SK-N-SH (cell line): ENCODE measurements around the gene ALDH4A1. TPM values are rescaled to one million over a fixed set of nuclear protein-coding genes. Genes with fewer than 3 reads are reported as not detected.
A peak's percentile ranks its signal among the peaks of the same experiment; 100 is the strongest.

ENCODE experiments used
- CTCF ChIA-PET: fragments of 300-600, 350-600 bp; formaldehyde crosslinking; extraction: SDS; loops from one replicate; lab custom pipeline; 2021; lab: Yijun Ruan, JAX
- POLR2A ChIA-PET: fragments of 350-600 bp; sonication (Branson Sonifier 250); formaldehyde crosslinking; extraction: SDS; loops from one replicate; lab custom pipeline; 2020; ENCODE audit warnings: antibody characterized with exemption, inconsistent platforms; lab: Yijun Ruan, JAX
- DNase-seq: peaks from one replicate; pipeline ENCODE4 v3.0.0; 2012
- H2AFZ ChIP-seq: fragments of 200-600 bp; sonication (generic); 2 replicates; pipeline ENCODE4 v1.8.1; 2016; ENCODE audit warnings: antibody characterized with exemption, mild to moderate bottlenecking, low read depth
- H3F3A ChIP-seq: fragments of 200-600 bp; sonication (generic); replicated peaks from 2 replicates; pipeline ENCODE3; 2016; ENCODE audit warnings: antibody characterized with exemption, mild to moderate bottlenecking; ENCODE audit not compliant: insufficient read depth
- H3K27ac ChIP-seq, 2 experiments: fragments of 200-500 bp in 1 of 2; fragments of 200-600 bp in 1 of 2; sonication (Bioruptor generic) in 1 of 2; sonication (generic), shearing (Covaris generic) in 1 of 2; 2 replicates each; pipeline versions ENCODE4 v1.5.1 to v1.6.1; 2014 to 2016; ENCODE audit warnings: low read depth in 2 of 2, inconsistent platforms in 1 of 2, low read length in 1 of 2, mild to moderate bottlenecking in 1 of 2, mixed read lengths in 1 of 2
- H3K27me3 ChIP-seq: fragments of 200-600 bp; sonication (generic), shearing (Covaris generic); 2 replicates; pipeline ENCODE4 v1.6.1; 2016; ENCODE audit warnings: mixed run types; ENCODE audit not compliant: insufficient read depth
- H3K36me3 ChIP-seq, 2 experiments: fragments of 200-500 bp in 1 of 2; fragments of 200-600 bp in 1 of 2; sonication (Bioruptor generic) in 1 of 2; sonication (generic) in 1 of 2; replicated peaks in 1 of 2; 2 replicates each; pipeline versions ENCODE3 to v1.5.1; 2014 to 2016; ENCODE audit warnings: low read length in 1 of 2, mild to moderate bottlenecking in 1 of 2; ENCODE audit not compliant: insufficient read depth in 2 of 2, control insufficient read depth in 1 of 2
- H3K4me1 ChIP-seq, 2 experiments: fragments of 200-500 bp in 1 of 2; fragments of 200-600 bp in 1 of 2; sonication (Bioruptor generic) in 1 of 2; sonication (generic), shearing (Covaris generic) in 1 of 2; 2 replicates each; pipeline versions ENCODE4 v1.5.1 to v1.6.1; 2014 to 2016; ENCODE audit warnings: low read depth in 1 of 2, low read length in 1 of 2, mixed run types in 1 of 2; ENCODE audit not compliant: insufficient read depth in 2 of 2, control insufficient read depth in 1 of 2
- H3K4me2 ChIP-seq: fragments of 200-600 bp; sonication (generic), shearing (Covaris generic); 2 replicates; pipeline ENCODE4 v1.6.1; 2017; ENCODE audit warnings: mixed run types
- H3K4me3 ChIP-seq, 2 experiments: fragments of 200-500 bp in 1 of 2; fragments of 200-600 bp in 1 of 2; sonication (Bioruptor generic) in 1 of 2; sonication (generic), shearing (Covaris generic) in 1 of 2; 2 replicates each; pipeline versions ENCODE4 v1.5.1 to v1.8.1; 2014 to 2016; ENCODE audit warnings: low read depth in 2 of 2, inconsistent platforms in 1 of 2, low read length in 1 of 2, mild to moderate bottlenecking in 1 of 2, mixed read lengths in 1 of 2, moderate library complexity in 1 of 2
- H3K79me2 ChIP-seq: fragments of 200-600 bp; sonication (generic); 2 replicates; pipeline ENCODE4 v1.8.1; 2017; ENCODE audit warnings: mild to moderate bottlenecking; ENCODE audit not compliant: insufficient read depth
- H3K9ac ChIP-seq: fragments of 200-600 bp; sonication (generic); 2 replicates; pipeline ENCODE4 v1.6.1; 2017; ENCODE audit warnings: mixed run types
- H3K9me2 ChIP-seq: fragments of 200-600 bp; sonication (generic); 2 replicates; pipeline ENCODE4 v1.6.1; 2017; ENCODE audit warnings: mixed run types
- H3K9me3 ChIP-seq: fragments of 200-600 bp; sonication (generic); 2 replicates; pipeline ENCODE4 v1.6.1; 2017; ENCODE audit warnings: mixed run types, mild to moderate bottlenecking, moderate library complexity
- H4K20me1 ChIP-seq: fragments of 200-600 bp; sonication (generic); 2 replicates; pipeline ENCODE4 v1.6.1; 2017; ENCODE audit warnings: mild to moderate bottlenecking, mixed run types; ENCODE audit not compliant: insufficient read depth
- ELF1 ChIP-seq: IDR thresholded peaks from 2 replicates; pipeline ENCODE4 v1.4.0; 2012
- JUND ChIP-seq: IDR thresholded peaks from 2 replicates; pipeline ENCODE4 v1.4.0; 2012
- MXI1 ChIP-seq: IDR thresholded peaks from 2 replicates; pipeline ENCODE4 v1.6.1; 2012; ENCODE audit warnings: mild to moderate bottlenecking, low read depth, low read length, improper control_type of control experiment
- NFIC ChIP-seq: IDR thresholded peaks from 2 replicates; pipeline ENCODE4 v1.4.0; 2012; ENCODE audit warnings: borderline replicate concordance
- NRF1 ChIP-seq: IDR thresholded peaks from 2 replicates; pipeline ENCODE4 v1.6.1; 2012; ENCODE audit warnings: low read depth, mild to moderate bottlenecking, low read length
- RAD21 ChIP-seq: IDR thresholded peaks from 2 replicates; pipeline ENCODE4 v1.6.1; 2012; ENCODE audit warnings: mild to moderate bottlenecking, low read length
- RCOR1 ChIP-seq: fragments of 150-350 bp; IDR thresholded peaks from 2 replicates; pipeline ENCODE4 v1.6.1; 2017; ENCODE audit warnings: antibody characterized with exemption, low read length
- SIN3A ChIP-seq: IDR thresholded peaks from 2 replicates; pipeline ENCODE4 v1.6.1; 2012; ENCODE audit warnings: low read depth, mild to moderate bottlenecking, low read length, moderate library complexity, borderline replicate concordance
- SMC3 ChIP-seq: IDR thresholded peaks from 2 replicates; pipeline ENCODE4 v1.6.1; 2012; ENCODE audit warnings: low read depth, low read length, improper control_type of control experiment
- WGBS: methylation state at CpG from one replicate; pipeline ENCODE4 v1.1.6; 2017; ENCODE audit warnings: low lambda C conversion rate; 5-methylcytosine and 5-hydroxymethylcytosine counted together
- polyA plus RNA-seq, 3 experiments: library from polyadenylated mRNA; depleted of rRNA; stranded (reverse); fragments of >200 nt; gene quantifications; 2 replicates each; pipeline ENCODE4 v1.2.3, GENCODE V29; 2012
- TF ChIP-seq, protein P1 (sequence below): fragments of 200-600 bp; sonication (generic); IDR thresholded peaks from 2 replicates; pipeline ENCODE4 v1.6.1; 2017; ENCODE audit warnings: antibody characterized with exemption, mild to moderate bottlenecking, moderate library complexity

Gene ALDH4A1
- polyA plus RNA-seq, 1 of the 3 experiments (the other 2 are of a cell fraction) = 18.5 TPM

DNA sequence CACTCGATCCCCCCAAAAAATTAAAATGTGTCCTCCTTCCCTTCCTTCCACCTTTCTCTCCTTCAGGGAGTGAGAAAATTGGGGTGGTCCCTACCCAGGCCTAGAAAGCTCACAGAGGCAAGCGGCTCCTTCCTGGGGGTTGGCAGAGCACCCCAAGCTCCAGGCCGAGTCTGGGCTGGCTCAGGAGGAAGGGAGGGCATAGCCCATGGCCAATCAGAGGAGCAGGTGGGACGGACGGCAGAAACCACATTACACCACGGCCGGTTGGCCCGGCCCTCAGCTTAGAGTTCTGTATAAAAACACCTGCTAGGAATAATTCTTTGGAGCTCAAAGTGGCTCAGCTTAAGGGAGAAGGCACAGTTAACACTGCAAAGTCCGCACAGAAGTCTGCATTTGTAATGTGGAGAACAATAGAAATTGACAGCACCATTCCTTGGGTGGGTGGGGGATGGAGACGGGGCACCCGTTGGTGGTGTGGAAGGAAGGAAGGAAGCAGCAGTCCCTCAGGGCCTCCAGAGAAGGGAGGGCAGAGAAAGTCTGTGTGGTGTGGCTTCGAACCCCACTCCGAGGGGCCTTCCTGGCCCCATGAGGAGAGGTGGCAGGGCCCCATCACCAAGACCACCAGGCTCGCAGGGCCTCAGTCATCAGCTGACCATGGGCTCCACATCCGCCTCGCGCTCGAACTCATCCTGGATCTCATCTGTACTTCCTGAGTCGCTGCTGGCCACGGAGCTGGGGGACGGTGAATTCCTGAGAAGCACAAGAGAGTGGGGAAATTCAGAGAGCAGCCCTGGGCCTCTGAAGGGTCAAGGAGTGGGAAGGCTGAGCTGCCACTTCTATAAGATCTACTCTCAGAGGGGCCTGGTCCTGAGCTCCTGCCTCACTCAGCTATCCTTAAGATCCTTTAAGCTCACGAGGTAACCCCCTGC is 5.8 kb upstream of the ALDH4A1 start (continued):
- no peak for TF ChIP-seq ELF1
- no peak for TF ChIP-seq SIN3A
- no peak for TF ChIP-seq MXI1
- no peak for TF ChIP-seq SMC3

DNA sequence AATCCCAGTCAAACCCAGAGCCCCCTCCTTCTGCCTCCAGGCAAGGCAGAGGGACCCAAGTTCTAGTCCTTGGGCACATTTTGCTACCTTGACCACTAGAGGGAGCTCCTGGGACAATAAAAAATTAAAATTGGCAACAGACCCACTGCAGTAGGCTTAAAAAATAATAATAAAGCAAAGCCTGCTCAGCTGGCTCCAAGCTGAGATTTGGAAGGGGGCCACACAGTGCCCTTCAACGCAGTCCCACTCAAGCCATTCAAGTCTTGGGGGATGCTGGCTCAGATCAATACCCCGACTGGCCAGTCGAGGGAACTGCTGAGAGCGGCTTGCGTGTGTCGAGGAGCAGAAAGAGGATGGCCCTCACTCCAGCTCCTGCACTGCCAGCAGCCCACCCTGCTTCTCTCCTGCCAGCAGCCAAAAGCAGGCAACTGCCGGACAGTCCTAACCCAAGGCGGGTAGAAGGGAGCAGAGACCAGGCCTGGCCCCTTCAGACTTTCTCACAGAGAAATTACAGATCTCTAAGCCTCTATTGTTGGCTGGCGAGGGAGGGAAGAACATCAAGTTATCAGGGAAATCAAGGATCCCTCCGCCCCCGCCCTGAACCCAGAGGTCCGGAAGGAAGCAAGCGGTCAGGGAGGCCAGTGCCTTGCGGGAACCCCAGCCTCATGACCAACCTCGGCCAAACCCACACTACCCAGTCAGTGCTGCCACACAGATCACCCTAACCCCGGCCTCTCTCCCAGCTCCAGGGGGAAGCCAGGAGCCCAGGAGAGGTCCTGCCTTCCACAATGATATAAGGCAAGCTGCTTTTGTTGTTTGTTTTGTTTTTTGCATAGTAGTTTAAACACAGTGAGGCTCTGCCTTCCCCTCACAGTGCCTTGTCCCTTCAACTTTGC is 4.9 kb upstream of the ALDH4A1 start:
- Histone ChIP-seq H3K4me1 (peaks cover 3 to 8% of the 10 kb centered on the region in 2 experiments; a peak in 2 of 4 replicates), H3K27ac (no peak overlapping the region), H3K27me3 (no peaks in the 10 kb centered on the region), H2AFZ (no peak overlapping the region), H3K4me2 (no peak overlapping the region), H3K4me3 (peak overlapping the region in 1 of 2 experiments; percentile 57; a peak in 1 of 4 replicates), H3K9ac (no peak overlapping the region), H3K9me2 (no peaks in the 10 kb centered on the region), H3F3A (peaks cover 6% of the 10 kb centered on the region), H3K79me2 (no peaks in the 10 kb centered on the region), H3K36me3 (peaks cover 0 to 2% of the 10 kb centered on the region in 2 experiments), H4K20me1 (no peaks in the 10 kb centered on the region), H3K9me3 (no peaks in the 10 kb centered on the region)
- no peak for TF ChIP-seq NRF1
- peak; percentile 44 for TF ChIP-seq SMC3
- TF ChIP-seq, protein P1, sequence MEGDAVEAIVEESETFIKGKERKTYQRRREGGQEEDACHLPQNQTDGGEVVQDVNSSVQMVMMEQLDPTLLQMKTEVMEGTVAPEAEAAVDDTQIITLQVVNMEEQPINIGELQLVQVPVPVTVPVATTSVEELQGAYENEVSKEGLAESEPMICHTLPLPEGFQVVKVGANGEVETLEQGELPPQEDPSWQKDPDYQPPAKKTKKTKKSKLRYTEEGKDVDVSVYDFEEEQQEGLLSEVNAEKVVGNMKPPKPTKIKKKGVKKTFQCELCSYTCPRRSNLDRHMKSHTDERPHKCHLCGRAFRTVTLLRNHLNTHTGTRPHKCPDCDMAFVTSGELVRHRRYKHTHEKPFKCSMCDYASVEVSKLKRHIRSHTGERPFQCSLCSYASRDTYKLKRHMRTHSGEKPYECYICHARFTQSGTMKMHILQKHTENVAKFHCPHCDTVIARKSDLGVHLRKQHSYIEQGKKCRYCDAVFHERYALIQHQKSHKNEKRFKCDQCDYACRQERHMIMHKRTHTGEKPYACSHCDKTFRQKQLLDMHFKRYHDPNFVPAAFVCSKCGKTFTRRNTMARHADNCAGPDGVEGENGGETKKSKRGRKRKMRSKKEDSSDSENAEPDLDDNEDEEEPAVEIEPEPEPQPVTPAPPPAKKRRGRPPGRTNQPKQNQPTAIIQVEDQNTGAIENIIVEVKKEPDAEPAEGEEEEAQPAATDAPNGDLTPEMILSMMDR = peak; percentile 97
- TF ChIP-seq NFIC = peak; percentile 53; the same call in 1 of the 2 replicates
- TF ChIP-seq RAD21 = peak; percentile 68
- TF ChIP-seq JUND = no peak
- no peak for TF ChIP-seq RCOR1
- CTCF ChIA-PET = interaction anchor here (0.5 to 11.2 kb wide), 68 partner anchors 8 to 866 kb away, joined by 3 to 149 read pairs (median 4); partner anchors contain the start of gene IFFO2
- WGBS = 75% methylated on average over 16 of the region's 16 CpGs
- POLR2A ChIA-PET = no interaction called here
- DNase-seq = peak; percentile 72
